ENCODE measurements around the gene CARD14.

GRCh38 chr17:80214878-80215210 lies 45.0 kb downstream of the CARD14 start:
- TF ChIP-seq POLR2AphosphoS5 (IDR thresholded peaks at IDR 0.05) (peak in 1 of 3 donors; percentile 34), CTCF (IDR thresholded peaks at IDR 0.05 in 8 of 11, conservative IDR thresholded peaks at IDR 0.05 in 3 of 11) (no peak)
